Germinal center (tissue), 1 donor: ENCODE data around the gene TESK2.
A peak's percentile ranks its signal among the peaks of the same experiment; 100 is the strongest.
"Not testable (repeated sequence)": the region's sequence is repeated elsewhere in the genome, so short reads cannot be mapped to it uniquely, and the experiment has no call there.

Experiments
- DNase-seq: peaks from one replicate; pipeline ENCODE4 v3.0.0; 2012; ENCODE audit warnings: mixed read lengths, low spot score

The TESK2 gene

DNA sequence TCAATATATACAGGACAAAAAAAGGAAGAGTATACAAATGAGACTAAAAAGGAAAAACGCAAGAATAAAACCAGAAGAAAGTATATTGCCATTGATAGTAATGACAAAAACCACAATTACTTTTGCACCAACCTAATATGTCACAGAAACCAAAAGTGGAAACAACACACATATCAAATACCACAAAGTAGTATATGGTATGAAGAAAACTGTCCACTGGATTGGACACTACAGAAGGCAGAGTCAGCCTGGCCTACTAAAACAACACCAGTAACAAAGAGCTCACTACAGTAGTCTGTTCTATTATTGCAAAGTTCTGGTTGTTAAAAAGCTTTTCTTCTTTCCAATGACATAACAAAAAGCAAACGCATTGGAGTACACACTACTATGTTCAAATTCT, 17.7 kb downstream of the TESK2 start:
- DNase-seq = no peak

DNA sequence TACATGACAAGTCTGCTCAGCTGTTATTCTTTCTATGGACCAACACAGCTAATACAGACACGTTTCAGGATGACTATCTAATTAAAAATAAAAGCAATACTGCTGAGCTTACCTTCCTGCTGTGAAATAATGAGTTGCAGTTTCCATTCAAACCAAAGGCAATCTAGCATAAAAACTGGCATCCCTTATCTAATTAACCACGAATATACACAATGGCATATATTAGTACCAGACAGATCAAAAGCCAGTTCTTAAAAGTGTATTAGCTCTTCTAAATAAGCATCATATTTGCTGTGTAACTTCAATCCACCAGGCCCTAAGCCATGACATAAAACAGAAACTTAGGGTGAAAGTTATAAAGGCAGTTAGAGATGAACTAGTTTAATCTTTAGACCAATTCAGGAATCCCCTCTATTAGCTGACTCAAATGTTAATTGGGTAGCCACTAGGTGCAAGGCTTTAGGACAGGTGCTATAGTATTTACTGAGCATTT, 20.6 kb downstream of the TESK2 start:
- no peak for DNase-seq

DNA sequence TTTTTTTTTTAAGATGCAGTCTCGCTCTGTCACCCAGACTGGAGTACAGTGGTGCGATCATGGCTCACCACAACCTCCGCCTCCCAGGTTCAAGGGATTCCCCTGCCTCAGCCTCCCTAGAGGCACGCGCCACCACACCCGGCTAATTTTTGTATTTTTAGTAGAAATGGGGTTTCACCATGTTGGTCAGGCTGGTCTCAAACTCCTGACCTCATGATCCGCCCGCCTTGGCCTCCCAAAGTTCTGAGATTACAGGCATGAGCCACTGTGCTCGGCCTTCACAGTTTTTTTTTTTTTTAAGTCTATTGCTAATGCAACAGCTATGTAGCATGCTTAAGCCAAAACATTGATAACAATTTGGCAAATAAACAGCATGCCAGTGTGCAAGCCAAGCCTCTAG, 23.6 kb downstream of the TESK2 start:
- not testable (repeated sequence) for DNase-seq

DNA sequence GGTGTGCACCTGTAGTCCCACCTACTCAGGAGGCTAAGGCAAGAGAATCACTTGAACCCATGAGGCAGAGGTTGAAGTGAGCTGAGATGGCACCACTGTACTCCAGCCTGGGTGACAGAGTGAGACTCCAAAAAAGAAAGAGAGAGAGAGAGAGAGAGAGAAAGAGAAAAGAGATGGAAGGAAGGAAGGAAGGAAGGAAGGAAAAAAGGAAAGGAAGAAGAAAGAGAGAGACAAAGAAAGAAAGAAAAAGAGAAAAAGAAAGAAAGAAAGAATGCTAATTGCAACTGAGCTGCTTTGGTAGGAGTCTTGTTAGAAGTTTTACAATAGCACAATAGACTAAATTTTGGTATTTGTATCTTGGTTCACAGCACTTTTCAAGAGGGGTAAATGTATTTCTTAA, 25.7 kb downstream of the TESK2 start:
- DNase-seq = no peak

DNA sequence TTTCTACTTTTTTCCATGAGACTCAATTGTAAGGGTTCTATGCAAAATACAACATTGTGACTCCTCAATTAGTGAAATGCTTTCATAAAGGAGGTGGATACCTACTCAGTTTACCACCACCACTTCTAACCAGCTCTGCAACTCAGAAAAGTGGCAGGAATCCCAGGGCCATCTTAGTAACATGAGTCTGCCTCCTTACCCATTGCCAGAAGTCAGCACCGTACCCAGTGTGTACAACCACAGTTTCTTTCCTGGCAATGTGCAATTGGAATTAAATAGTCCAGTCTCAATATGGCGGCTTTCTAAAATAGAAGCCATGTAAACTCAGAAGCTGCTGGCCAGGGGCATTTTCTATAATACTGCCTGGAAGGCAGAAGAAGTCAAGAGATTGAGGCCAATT, 32.1 kb downstream of the TESK2 start:
- DNase-seq = no peak

DNA sequence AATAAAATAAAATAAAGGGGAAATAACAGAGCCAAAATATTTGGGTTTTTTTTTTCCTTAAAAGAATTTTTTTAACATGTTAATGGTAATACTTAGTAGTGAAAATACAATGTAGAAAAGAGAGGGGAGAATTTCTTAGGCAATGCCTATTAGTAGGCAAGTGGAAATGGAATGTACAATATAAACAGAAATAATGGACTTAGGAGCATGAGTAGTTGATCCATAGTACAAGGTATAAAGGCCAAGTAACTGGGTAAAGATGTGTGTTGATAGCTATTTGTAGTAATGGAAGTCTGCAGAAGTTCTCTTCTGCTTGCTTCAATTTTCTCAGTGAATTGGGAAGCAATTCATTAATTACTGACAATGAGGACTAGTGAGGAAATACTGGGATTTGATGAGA, 34.4 kb downstream of the TESK2 start:
- DNase-seq = no peak

DNA sequence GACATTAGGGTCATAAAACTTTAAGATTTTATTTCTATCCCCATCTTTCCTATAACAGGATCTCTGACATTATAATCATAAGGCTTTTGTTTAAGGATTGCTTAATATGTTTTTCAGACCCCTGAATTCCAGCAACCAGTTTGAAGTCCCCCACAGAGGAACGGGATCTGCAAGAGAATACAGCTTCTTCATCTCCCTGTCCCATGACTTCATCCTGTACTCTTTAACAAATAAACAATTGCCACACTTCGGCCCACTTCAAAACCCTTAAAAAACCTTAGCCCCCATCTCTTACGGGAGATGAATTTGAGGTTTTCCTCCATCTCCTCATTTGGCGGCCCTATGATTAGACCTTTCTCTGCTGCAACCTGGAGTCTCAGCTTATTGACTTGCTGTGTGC, 35.8 kb downstream of the TESK2 start:
- DNase-seq = no peak

DNA sequence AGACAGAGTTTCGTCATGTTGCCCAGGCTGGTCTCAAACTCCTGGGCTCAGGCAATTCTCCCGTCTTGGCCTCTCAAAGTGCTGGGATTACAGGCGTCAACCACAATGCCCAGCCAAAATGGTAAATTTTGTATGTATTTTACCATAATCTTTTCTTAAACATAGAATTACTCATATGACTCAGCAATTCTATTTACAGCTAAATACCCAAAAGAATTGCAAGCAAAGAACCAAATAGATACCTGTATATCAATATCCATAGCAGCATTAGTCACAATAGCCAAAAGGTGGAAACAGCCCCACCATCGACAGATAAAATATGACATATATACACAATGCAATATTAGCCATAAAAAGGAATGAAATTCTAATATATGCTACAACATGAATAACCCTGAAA, 36.5 kb downstream of the TESK2 start:
- no peak for DNase-seq

DNA sequence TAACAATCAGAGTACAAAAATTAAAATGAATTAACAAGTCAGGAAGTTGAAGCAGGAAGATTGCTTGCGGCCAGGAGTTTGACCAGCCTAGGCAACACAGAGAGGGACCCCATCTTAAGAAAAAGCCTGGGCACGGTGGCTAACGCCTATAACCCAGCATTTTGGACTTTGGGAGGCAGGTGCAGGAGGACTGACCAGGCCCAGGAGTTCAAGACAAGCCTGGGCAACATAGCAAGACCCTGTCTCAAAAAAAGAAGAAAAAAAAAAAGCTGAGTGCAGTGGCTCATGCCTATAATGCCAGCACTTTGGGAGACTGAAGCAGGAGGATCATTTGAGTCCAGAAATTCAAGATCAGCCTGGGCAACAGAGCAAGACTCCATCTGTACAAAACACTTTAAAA, 38.5 kb downstream of the TESK2 start:
- DNase-seq = no peak

DNA sequence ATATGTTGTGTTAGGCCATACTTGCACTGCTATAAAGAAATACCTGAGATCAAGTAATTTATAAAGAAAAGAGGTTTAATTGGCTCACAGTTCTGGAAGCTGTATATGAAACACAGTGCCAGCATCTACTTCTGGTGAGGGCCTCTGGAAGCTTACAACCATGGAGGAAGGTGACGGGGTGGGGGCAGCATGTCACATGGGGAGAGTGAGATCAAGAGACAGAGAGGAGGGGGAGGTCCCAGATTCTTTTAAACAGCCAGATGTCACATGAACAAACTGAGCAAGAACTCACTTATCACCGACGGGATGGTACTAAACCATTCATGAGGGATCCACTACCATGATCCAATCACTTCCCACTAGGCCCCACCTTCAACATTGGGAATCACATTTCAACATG, 42.6 kb downstream of the TESK2 start:
- DNase-seq = no peak

DNA sequence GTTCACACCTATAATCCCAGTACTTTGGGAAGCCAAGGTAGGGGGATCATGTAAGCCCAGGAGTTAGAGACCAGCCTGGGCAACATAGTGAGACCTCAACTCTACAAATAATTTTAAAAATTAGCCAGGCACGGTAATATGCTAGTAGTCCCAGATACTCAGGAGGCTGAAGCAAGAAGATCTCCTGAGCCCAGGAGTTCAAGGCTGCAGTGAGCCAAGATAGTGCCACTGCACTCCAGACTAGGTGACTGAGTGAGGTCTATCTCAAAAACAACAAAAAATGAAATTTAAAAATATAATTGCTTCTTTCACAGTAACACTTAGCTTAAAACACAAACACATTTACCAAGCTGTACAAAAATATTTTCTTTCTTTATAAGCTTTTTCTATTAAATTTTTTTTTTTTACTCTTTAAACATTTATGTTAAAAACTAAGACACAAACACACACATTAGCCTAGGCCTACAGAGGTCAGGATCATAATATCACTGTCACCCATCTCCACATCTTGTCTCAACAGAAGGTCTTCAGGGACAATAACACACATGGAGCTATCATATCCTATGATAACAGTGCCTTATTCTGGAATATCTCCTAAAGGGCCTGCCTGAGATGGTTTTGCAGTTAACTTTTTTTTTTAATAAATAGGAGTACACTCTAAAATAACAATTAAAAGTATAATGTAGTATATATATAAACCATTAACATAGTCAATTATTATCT, 43.9 kb downstream of the TESK2 start:
- DNase-seq = no peak

DNA sequence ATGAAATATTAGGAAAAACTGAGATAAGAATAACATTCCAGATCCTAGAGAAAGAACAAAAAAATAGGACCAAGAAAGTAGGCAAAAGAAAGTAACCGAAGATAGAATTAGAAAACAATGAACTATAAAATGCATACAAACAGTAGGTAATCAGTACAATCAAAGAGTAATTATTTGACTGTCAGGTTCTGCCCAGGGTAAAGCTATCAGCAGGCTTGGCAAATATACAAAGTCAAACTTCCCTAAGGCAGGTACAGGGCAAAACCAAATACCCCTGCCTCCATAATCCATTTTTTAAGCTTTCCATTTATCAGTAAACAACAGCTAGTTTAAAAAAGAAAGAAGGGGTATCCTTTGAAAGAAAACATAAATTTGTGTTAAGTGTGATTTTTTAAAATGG, 44.4 kb downstream of the TESK2 start:
- no peak for DNase-seq

DNA sequence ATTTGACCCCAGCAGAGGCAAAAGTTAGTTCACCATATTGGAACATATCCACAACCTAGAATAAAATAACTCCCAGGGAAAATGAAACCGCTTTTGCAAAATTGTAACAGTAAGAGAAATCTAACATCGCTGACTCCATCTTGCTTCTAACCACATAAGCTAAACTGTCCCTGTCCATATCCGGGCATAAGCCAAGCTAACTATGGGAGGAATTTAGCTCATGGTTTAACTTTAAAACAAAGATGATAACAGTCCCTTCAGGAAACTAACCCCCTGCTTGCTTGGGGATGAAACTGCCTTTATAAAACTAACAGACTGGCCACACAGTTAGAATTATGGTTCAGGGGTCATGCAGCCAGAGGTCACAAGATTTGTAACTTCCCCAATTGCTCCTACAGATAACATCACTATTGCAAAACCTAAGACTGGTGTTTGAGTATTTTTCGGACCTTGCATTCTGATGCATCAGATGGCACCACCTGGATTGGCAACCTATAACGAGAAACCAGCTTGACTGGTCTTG, 46.3 kb downstream of the TESK2 start:
- DNase-seq = no peak

DNA sequence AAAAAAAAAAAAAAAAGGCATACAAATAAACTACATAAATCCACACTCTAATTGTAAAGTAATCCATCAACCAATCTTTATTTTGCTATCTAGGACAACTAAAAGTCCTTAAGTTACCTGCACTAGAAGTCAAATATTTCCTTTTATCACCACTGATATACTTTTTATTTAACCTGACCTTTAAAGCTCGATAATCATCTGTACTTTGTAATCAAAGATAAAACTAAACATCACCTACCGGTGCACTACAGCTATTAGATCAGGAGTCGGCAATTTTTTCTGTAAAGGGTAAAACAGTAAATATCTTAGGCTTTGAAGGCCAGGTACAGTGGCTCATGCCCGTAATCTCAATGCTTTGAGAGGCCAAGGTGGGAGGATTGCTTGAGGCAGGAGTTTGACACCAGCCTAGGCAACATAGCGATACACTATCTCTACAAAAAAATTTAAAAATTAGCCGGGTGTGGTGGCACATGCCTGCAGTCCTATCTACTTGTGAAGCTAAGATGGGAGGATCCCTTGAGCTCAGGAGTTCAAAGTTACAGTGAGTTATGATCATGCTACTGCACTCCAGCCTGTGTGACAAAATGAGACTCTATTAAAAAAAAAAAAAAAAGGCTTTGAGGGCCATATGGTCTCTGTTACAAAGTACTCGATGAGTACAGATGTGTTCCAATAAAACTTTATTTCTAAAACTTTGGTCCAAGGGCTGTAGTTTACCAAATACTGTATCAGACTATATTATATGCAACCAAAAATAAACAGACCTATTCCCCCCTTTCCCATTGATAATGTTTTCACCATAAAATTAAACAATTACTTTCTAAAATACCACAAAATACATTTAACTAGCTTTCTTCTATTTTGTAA, 47.1 kb downstream of the TESK2 start:
- no peak for DNase-seq

DNA sequence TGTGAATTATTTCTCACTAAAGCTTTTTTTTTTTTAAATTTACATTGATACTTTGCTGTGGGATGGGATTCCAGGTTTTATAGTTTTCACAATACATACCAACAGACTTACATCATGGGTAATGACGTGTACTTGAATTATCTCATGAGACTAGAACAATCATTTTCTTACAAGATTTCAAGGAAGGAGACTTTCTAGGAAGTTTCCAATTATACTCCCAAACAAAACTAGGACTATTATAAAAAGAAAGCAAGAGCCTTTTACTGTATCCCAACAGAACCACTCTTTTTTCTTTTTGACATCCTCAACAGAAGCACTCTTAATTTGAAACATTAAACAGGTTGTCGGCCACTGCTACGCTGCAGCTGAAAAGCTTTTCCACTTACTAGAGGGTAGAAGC, 48.7 kb downstream of the TESK2 start:
- DNase-seq = no peak

DNA sequence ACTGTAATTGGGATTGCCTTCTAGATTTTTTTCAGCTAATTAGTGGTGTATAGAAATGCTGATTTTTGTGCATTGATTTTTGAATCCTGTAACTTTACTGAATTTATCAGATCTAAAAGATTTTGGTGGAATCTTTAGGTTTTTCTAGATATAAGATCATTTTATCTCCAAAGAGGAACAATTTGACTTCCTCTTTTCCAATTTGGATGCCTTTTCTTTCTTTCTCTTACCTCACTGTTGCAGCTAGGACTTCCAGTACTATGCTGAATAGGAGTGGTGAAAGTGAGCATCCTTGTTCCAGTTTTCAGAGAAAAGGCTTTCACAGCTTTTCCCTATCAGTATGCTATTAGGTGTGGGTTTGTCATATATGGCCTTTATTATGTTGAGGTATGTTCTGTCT, 53.6 kb downstream of the TESK2 start:
- DNase-seq = no peak

DNA sequence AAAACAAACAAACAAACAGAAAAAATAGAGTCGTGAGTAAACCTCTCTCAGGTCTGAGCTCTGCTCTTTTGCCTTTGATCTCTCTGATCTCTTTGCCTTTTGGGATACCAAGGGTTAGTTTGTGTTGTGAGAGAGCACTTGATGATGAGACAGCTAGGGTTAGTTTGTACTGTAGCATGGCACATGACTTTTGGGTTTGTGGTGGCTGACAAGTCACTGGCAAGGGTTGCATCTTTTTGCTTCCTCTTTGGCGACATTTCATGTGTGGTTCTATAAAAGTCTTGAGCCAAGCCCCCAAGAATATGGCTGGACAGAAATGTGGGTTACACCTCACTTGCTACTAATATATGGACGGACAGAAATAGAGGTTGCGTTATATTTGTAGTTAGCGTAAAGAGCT, 60.5 kb downstream of the TESK2 start:
- DNase-seq = no peak

DNA sequence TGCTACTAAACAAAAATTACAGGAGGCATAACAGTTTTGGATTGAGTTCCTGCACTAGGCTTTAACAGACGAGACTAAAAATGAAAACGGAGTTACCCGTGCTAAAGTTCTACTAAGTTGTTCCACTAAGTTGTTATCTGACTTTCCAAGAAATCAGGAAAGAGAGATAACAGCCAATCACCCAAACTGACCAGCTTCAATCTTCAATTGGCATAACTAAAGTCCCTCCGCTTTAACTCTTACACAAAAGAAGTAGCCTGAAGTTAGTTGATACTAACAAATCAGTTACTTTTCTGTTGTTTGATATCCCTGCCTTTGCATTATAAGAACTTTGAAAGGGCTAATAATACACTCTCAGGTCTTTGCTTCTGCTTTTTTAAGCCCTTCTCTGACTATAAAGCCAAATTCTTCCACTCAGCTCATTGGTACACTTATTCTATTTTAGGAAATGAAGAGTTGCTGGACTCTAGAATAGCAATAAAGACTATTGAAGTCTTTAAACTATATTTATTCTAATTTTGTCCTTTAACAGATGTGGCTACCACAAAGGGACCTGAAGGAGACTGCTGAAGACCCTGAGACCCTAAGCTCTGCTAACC, 61.3 kb downstream of the TESK2 start:
- no peak for DNase-seq

DNA sequence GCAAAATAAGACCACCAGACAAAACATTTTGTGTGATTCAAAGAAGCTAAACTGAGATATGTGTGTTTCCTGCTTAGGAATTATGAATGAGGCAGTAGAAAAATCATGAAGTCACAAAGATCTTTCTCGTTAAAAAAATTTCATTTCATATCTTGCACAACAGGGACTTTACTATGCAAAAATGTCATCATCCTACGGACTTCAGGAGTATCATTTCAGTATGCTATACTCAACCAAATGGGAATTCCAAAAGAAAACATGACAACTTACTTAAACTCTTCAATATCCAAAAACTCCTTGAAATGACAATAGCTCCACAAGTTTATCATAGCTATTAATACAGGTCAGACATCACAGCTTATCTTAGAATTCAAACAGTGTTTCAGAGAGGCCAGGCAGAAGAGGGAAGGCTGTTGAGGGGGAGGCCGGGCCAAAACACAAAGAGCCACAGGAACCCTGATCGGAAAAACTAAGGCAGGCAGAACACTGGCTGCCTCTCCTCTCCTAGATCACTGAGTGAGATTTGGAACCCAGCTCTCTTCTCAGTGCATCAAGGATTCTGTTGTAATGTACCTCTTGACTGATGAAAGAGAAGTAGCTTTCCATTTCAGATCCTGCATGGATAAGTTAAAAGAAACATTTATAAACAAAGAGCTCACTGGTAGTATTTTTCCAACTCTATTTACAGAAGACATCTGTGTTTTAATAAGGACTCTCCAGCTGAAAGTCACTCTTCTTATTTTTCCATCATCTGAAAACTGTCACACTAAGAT, 66.9 kb downstream of the TESK2 start:
- DNase-seq = no peak

DNA sequence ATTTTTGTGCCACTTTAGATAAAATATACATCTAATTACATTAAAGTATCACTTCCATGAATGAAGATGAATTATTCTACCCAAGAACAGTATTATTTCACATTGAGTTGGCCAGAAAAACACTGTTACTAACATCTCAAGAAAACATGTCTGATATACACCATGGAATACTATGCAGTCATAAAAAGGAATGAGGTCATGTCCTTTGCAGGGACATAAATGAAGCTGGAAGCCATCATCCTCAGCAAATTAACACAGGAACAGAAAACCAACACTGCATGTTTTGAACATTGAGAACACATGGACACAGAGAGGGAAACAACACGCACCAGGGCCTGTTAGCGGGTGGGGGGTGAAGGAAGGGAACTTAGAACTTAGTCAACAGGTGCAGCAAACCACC, 69.0 kb downstream of the TESK2 start:
- DNase-seq = no peak

DNA sequence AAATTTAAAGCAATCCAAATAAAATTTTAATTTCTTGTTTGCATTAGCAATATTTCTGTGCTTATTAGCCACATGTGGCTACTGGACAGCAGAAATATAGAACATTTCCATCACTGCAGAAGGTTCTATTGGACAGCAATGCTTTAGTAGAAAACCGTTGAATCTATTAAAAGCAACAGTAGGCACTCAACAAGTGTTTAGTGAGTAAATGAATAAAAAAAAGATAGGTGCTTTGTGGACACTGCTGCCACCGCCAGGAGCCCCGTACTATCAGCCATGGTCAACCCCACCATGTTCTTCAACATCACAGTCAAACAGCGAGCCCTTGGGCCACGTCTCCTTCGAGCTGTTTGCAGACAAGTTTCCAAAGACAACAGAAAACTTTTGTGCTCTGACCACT, 76.2 kb downstream of the TESK2 start:
- DNase-seq = no peak

DNA sequence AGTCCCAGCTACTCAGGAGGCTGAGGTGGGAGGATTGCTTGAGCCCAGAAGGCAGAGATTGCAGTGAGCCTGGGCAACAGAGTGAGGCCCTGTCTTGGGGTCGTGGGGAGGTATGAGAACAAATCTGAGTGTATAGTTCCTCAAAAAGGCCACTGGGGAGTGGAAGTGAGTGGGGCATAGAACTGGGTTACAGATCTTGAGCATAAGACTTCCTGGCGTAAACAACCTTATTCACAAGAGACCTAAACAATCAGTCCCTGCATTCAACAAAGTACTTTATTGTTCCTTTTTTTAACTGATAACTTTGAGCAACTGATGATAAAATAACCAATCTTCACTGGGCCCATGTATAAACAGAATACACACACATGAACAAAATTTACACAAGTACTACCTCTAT, 78.1 kb downstream of the TESK2 start:
- DNase-seq = peak; percentile 60
